Keratinocyte (primary cell): Measurements from ENCODE around the gene AGTPBP1. TPM values are rescaled to one million over a fixed set of nuclear protein-coding genes. Genes with fewer than 3 reads are reported as not detected.

Experiments used
- DNase-seq: peaks from one replicate; pipeline ENCODE4 v3.0.0-alpha.2; 2011; ENCODE audit warnings: low read depth, missing footprints, low spot score
- FAIRE-seq: peaks from 2 replicates; lab custom pipeline; 2011; peaks lifted over from hg19 to GRCh38; lab: Jason Lieb, UNC
- H2AFZ ChIP-seq: 2 replicates; pipeline ENCODE4 v1.6.0; 2012; ENCODE audit warnings: low read length, control low read depth, inconsistent platforms; ENCODE audit not compliant: control insufficient read depth
- H3K27ac ChIP-seq: 2 replicates; pipeline ENCODE4 v1.5.1; 2011; ENCODE audit warnings: low read length; ENCODE audit not compliant: control insufficient read depth, insufficient read depth
- H3K27me3 ChIP-seq: 3 replicates; pipeline ENCODE4 v1.6.0; 2011; ENCODE audit warnings: low read length; ENCODE audit not compliant: control insufficient read depth, insufficient read depth; ENCODE audit errors: extremely low read depth
- H3K36me3 ChIP-seq, 2 experiments: 2 replicates in 1 of 2; 3 replicates in 1 of 2; pipeline ENCODE4 v1.5.1; 2011; ENCODE audit warnings: low read length in 2 of 2, mild to moderate bottlenecking in 1 of 2; ENCODE audit not compliant: control insufficient read depth in 2 of 2, insufficient read depth in 2 of 2; ENCODE audit errors: extremely low read depth in 1 of 2
- H3K4me1 ChIP-seq: 3 replicates; pipeline ENCODE4 v1.5.1; 2011; ENCODE audit warnings: low read length; ENCODE audit not compliant: control insufficient read depth, insufficient read depth; ENCODE audit errors: extremely low read depth
- H3K4me2 ChIP-seq: 3 replicates; pipeline ENCODE4 v1.6.0; 2011; ENCODE audit warnings: low read depth, low read length; ENCODE audit not compliant: control insufficient read depth, insufficient read depth; ENCODE audit errors: extremely low read depth
- H3K4me3 ChIP-seq, 3 experiments: fragments of 200-600 bp in 1 of 3; sonication (generic) in 1 of 3; 2 replicates in 2 of 3; 3 replicates in 1 of 3; pipeline ENCODE4 v1.5.1; 2011 to 2016; ENCODE audit warnings: low read length in 3 of 3, mild to moderate bottlenecking in 3 of 3, control low read depth in 2 of 3, inconsistent platforms in 1 of 3, low read depth in 1 of 3, mixed read lengths in 1 of 3, mixed run types in 1 of 3, moderate library complexity in 1 of 3; ENCODE audit not compliant: control insufficient read depth in 2 of 3, insufficient read depth in 2 of 3; ENCODE audit errors: extremely low read depth in 1 of 3
- H3K79me2 ChIP-seq: 2 replicates; pipeline ENCODE4 v1.6.0; 2012; ENCODE audit warnings: low read length; ENCODE audit not compliant: control insufficient read depth, insufficient read depth
- H3K9ac ChIP-seq: 3 replicates; pipeline ENCODE4 v1.6.0; 2011; ENCODE audit warnings: low read length; ENCODE audit not compliant: control insufficient read depth, insufficient read depth; ENCODE audit errors: extremely low read depth
- H3K9me1 ChIP-seq: 3 replicates; pipeline ENCODE4 v1.6.0; 2011; ENCODE audit warnings: low read length; ENCODE audit not compliant: control insufficient read depth, insufficient read depth; ENCODE audit errors: extremely low read depth
- H3K9me3 ChIP-seq: 2 replicates; pipeline ENCODE4 v1.5.1; 2012; ENCODE audit warnings: low read depth, low read length; ENCODE audit not compliant: control insufficient read depth
- H4K20me1 ChIP-seq: 3 replicates; pipeline ENCODE4 v1.6.0; 2011; ENCODE audit warnings: low read length; ENCODE audit not compliant: control insufficient read depth, insufficient read depth; ENCODE audit errors: extremely low read depth
- EZH2 ChIP-seq: IDR thresholded peaks from one replicate; pipeline ENCODE4 v1.6.1; 2012; ENCODE audit warnings: inconsistent platforms, mild to moderate bottlenecking, low read length, moderate library complexity
- dilution Hi-C: fragments of 300-500 bp; cut with MboI; formaldehyde crosslinking; loops from one replicate; pipeline ENCODE4 v1.7.0; 2020; ENCODE audit warnings: low sequenced_read_pairs; ENCODE audit not compliant: extremely low pct_ligation_motif_present
- polyA plus RNA-seq, 5 experiments: library from polyadenylated mRNA; depleted of rRNA in 3 of 5; stranded (reverse) in 3 of 5; stranded (forward) in 1 of 5; unstranded in 1 of 5; fragments of >200 nt; gene quantifications; 1 replicate in 1 of 5; 2 replicates in 3 of 5; 3 replicates in 1 of 5; pipeline versions ENCODE4 v1.2.1 to v1.2.3, GENCODE V29; 2011 to 2012; ENCODE audit warnings: missing spikeins in 2 of 5, low read depth in 1 of 5, low replicate concordance in 1 of 5
- TF ChIP-seq, protein P1 (sequence below), 3 experiments: IDR thresholded peaks in 1 of 3; conservative IDR thresholded peaks in 1 of 3; optimal IDR thresholded peaks in 1 of 3; 2 replicates in 2 of 3; 3 replicates in 1 of 3; pipeline versions ENCODE3 to v1.5.1; 2011; ENCODE audit warnings: low read length in 3 of 3, mild to moderate bottlenecking in 3 of 3, moderate library complexity in 2 of 3, control low read depth in 1 of 3, inconsistent platforms in 1 of 3; ENCODE audit not compliant: insufficient read depth in 2 of 3; ENCODE audit errors: extremely low read depth in 1 of 3

The AGTPBP1 gene
- polyA plus RNA-seq, 1 donor (not counting 4 experiments of a cell fraction or from before 2014, with no cell fraction given) = 11.1 TPM

DNA sequence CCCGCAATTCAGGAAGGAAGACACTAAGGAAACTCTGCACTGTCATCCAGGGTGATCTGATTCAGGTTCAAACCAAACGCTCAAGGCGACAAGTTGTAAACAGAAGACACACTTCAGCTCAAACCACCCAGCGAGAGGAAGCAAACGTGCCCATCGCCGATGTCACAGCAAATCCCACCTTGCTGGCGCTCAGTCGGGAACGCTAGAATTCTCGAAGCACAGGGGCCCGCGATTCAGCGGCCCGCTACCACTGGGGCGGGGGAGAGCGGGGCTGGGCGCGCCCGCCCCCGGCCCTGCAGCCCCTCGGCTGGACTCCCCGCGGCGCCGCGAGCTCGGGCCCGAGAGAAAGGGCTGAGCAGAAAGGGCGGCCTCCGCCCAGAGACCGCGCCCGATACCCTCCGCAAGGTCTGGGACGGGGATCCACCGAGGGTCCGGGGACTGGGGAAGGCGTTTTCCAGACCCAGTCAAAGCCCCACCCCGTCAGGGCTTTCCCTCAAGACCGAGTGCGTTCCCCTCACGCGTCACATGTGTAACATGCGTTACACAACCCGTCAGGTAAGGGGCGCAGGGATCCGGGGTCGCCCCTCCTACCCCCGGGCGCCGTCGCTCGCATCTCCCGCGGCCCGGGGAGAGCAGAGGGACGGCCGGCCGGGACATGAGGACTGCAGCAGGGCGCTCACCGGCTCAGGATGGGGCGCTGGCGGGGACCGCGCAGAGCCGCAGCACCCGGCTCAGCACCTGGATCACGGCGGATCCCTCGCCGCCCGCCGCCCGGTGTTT is 469 bp downstream of the AGTPBP1 start:
- no peaks in the 10 kb centered on the region for H4K20me1 ChIP-seq
- H3K79me2 ChIP-seq = peaks cover 4% of the 10 kb centered on the region
- H3K9me1 ChIP-seq = no peaks in the 10 kb centered on the region
- H3K27ac ChIP-seq = peak overlapping the region; percentile 63
- H2AFZ ChIP-seq = peak overlapping the region; percentile 79
- H3K27me3 ChIP-seq = peaks cover 15% of the 10 kb centered on the region
- peaks cover 21% of the 10 kb centered on the region for H3K4me1 ChIP-seq
- dilution Hi-C loops = no loop called here
- H3K9me3 ChIP-seq = no peaks in the 10 kb centered on the region
- peak overlapping the region; percentile 81 to 96 (median 83) for H3K4me3 ChIP-seq
- H3K36me3 ChIP-seq = no peaks in the 10 kb centered on the region
- FAIRE-seq (peak; percentile 86), DNase-seq (no peak)
- no peak for TF ChIP-seq EZH2
- TF ChIP-seq, protein P1, sequence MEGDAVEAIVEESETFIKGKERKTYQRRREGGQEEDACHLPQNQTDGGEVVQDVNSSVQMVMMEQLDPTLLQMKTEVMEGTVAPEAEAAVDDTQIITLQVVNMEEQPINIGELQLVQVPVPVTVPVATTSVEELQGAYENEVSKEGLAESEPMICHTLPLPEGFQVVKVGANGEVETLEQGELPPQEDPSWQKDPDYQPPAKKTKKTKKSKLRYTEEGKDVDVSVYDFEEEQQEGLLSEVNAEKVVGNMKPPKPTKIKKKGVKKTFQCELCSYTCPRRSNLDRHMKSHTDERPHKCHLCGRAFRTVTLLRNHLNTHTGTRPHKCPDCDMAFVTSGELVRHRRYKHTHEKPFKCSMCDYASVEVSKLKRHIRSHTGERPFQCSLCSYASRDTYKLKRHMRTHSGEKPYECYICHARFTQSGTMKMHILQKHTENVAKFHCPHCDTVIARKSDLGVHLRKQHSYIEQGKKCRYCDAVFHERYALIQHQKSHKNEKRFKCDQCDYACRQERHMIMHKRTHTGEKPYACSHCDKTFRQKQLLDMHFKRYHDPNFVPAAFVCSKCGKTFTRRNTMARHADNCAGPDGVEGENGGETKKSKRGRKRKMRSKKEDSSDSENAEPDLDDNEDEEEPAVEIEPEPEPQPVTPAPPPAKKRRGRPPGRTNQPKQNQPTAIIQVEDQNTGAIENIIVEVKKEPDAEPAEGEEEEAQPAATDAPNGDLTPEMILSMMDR (optimal IDR thresholded peaks at IDR 0.05 in 1 of 3, IDR thresholded peaks at IDR 0.05 in 1 of 3, conservative IDR thresholded peaks at IDR 0.05 in 1 of 3; ENCODE audit: extremely low read depth in 1 of 3, insufficient read depth in 2 of 3, low read length in 3 of 3) = no peak
- peak overlapping the region; percentile 96 for H3K4me2 ChIP-seq
- peak overlapping the region; percentile 88 for H3K9ac ChIP-seq

DNA sequence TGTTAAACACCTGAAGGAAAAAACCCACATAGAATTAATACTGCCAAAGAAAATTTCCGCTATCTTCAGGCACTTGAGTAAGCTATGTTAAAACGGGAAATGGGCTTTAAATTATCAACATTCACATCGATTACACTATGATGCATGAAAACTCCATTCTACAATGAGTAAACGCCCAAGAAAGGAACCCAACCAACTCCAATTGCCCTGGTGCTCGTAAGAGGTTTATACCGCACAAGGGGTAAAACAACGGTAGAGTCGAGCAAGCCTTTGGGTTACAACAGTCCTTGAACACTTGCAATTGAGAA is 1.0 kb downstream of the AGTPBP1 start:
- peak overlapping the region; percentile 88 for H3K9ac ChIP-seq
- peak overlapping the region; percentile 81 to 96 (median 83) for H3K4me3 ChIP-seq
- TF ChIP-seq, protein P1 (optimal IDR thresholded peaks at IDR 0.05 in 1 of 3, IDR thresholded peaks at IDR 0.05 in 1 of 3, conservative IDR thresholded peaks at IDR 0.05 in 1 of 3; ENCODE audit: extremely low read depth in 1 of 3, insufficient read depth in 2 of 3, low read length in 3 of 3) = no peak
- no peak for TF ChIP-seq EZH2
- peaks cover 4% of the 10 kb centered on the region for H3K79me2 ChIP-seq
- H3K4me1 ChIP-seq = peaks cover 21% of the 10 kb centered on the region
- H4K20me1 ChIP-seq = no peaks in the 10 kb centered on the region
- no peaks in the 10 kb centered on the region for H3K9me3 ChIP-seq
- DNase-seq (no peak), FAIRE-seq (peak; percentile 17)
- H2AFZ ChIP-seq = peak overlapping the region; percentile 79
- H3K27ac ChIP-seq = peak overlapping the region; percentile 63
- peaks cover 10% of the 10 kb centered on the region for H3K27me3 ChIP-seq
- H3K36me3 ChIP-seq = no peaks in the 10 kb centered on the region
- H3K9me1 ChIP-seq = no peaks in the 10 kb centered on the region
- dilution Hi-C loops = no loop called here
- H3K4me2 ChIP-seq = peak overlapping the region; percentile 96
